ENCODE data around the gene MIB1.
"Not testable (repeated sequence)": the region's sequence is repeated elsewhere in the genome, so short reads cannot be mapped to it uniquely, and the experiment has no call there.

Gene MIB1

GRCh38 chr18:21740538-21741311, at the start of gene MIB1:
TSS of gene MIB1 (plus strand) at chr18:21740792. CDS start at chr18:21741584, 792 bp downstream.
- DNase-seq (ENCODE audit: low read depth in 2 of 3, low spot score in 2 of 3): peak; percentile 98 to 99 (median 98)

- no peak for DNase-seq (ENCODE audit: low read depth in 2 of 3, low spot score in 2 of 3)
Measured at GRCh38 chr18:21693322-21693721, 47.3 kb upstream of the MIB1 start.

- no peak for DNase-seq (ENCODE audit: low read depth in 2 of 3, low spot score in 2 of 3)
Measured at GRCh38 chr18:21700528-21701075, 40.0 kb upstream of the MIB1 start.

GRCh38 chr18:21701621-21702020, 39.0 kb upstream of the MIB1 start:
- DNase-seq (ENCODE audit: low read depth in 2 of 3, low spot score in 2 of 3): no peak

- no peak for DNase-seq (ENCODE audit: low read depth in 2 of 3, low spot score in 2 of 3)
Measured at GRCh38 chr18:21702602-21703001, 38.0 kb upstream of the MIB1 start.

- no peak for DNase-seq (ENCODE audit: low read depth in 2 of 3, low spot score in 2 of 3)
Measured at GRCh38 chr18:21703241-21703820, 37.3 kb upstream of the MIB1 start.

- DNase-seq (ENCODE audit: low read depth in 2 of 3, low spot score in 2 of 3): peak; percentile 71 to 80 (median 74)
Measured at GRCh38 chr18:21704603-21705364, 35.8 kb upstream of the MIB1 start, which contains the start of gene ABHD3. TSS of gene ABHD3 (minus strand) at chr18:21704774. CDS start at chr18:21704665, 109 bp downstream.

- no peak for DNase-seq (ENCODE audit: low read depth in 2 of 3, low spot score in 2 of 3)
Measured at GRCh38 chr18:21706386-21706865, 34.2 kb upstream of the MIB1 start.

- DNase-seq (ENCODE audit: low read depth in 2 of 3, low spot score in 2 of 3): not testable (repeated sequence)
Measured at GRCh38 chr18:21707130-21707529, 33.5 kb upstream of the MIB1 start.

- DNase-seq (ENCODE audit: low read depth in 2 of 3, low spot score in 2 of 3): no peak
Measured at GRCh38 chr18:21714474-21714873, 26.1 kb upstream of the MIB1 start.

- DNase-seq (ENCODE audit: low read depth in 2 of 3, low spot score in 2 of 3): no peak
Measured at GRCh38 chr18:21722687-21723086, 17.9 kb upstream of the MIB1 start.

GRCh38 chr18:21725201-21725600, 15.4 kb upstream of the MIB1 start:
- no peak for DNase-seq (ENCODE audit: low read depth in 2 of 3, low spot score in 2 of 3)

- DNase-seq (ENCODE audit: low read depth in 2 of 3, low spot score in 2 of 3): no peak
Measured at GRCh38 chr18:21727702-21728101, 12.9 kb upstream of the MIB1 start.

- no peak for DNase-seq (ENCODE audit: low read depth in 2 of 3, low spot score in 2 of 3)
Measured at GRCh38 chr18:21733011-21733410, 7.6 kb upstream of the MIB1 start.

GRCh38 chr18:21735452-21736015, 5.1 kb upstream of the MIB1 start:
- DNase-seq (ENCODE audit: low read depth in 2 of 3, low spot score in 2 of 3): no peak

GRCh38 chr18:21736926-21737325, 3.7 kb upstream of the MIB1 start:
- DNase-seq (ENCODE audit: low read depth in 2 of 3, low spot score in 2 of 3): not testable (repeated sequence)

- DNase-seq (ENCODE audit: low read depth in 2 of 3, low spot score in 2 of 3): no peak
Measured at GRCh38 chr18:21739604-21740537, 721 bp upstream of the MIB1 start.

GRCh38 chr18:21741312-21741561, 645 bp downstream of the MIB1 start:
- DNase-seq (ENCODE audit: low read depth in 2 of 3, low spot score in 2 of 3): peak in 1 of 3 experiments; percentile 14

GRCh38 chr18:21741562-21742314, 1.1 kb downstream of the MIB1 start:
- peak in 1 of 3 experiments; percentile 2 for DNase-seq (ENCODE audit: low read depth in 2 of 3, low spot score in 2 of 3)

- DNase-seq (ENCODE audit: low read depth in 2 of 3, low spot score in 2 of 3): no peak
Measured at GRCh38 chr18:21742315-21742687, 1.7 kb downstream of the MIB1 start.

All from activated CD8-positive, alpha-beta memory T cell treated with anti-CD3 and anti-CD28 coated beads for 48 hours (primary cell).